ENCODE results near the gene C1orf50. TPM values are rescaled to one million over a fixed set of nuclear protein-coding genes. Genes with fewer than 3 reads are reported as not detected.

C1orf50 gene
- total RNA-seq, 6 experiments from 2014 or later = 4.9 to 8.8 (median 6.0) TPM

DNA sequence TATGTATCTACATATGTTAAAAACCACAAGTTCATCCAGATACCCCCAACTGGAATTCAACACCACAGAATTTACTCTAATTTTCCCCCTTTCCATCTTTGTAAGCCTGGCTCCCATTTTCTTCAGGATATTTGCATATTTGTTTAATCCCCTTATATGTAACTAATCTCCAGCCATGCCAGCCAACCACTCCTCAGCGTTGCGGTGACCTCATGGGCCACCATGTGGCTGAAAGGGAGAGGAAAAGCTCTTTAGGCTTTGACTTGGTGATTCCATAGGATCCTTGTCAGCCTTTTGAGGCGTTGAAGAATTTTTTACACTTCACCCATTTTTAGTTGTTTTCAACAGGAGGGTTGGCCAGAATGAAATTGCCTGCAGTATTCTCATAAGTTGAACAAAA is 37.0 kb upstream of the C1orf50 start:
- no peaks in the 10 kb centered on the region for H3K4me1 Mint-ChIP-seq (ENCODE audit: low read depth)
- peaks cover 1% of the 10 kb centered on the region for H3K27me3 Mint-ChIP-seq (ENCODE audit: insufficient read depth)
- TF ChIP-seq, protein P1, sequence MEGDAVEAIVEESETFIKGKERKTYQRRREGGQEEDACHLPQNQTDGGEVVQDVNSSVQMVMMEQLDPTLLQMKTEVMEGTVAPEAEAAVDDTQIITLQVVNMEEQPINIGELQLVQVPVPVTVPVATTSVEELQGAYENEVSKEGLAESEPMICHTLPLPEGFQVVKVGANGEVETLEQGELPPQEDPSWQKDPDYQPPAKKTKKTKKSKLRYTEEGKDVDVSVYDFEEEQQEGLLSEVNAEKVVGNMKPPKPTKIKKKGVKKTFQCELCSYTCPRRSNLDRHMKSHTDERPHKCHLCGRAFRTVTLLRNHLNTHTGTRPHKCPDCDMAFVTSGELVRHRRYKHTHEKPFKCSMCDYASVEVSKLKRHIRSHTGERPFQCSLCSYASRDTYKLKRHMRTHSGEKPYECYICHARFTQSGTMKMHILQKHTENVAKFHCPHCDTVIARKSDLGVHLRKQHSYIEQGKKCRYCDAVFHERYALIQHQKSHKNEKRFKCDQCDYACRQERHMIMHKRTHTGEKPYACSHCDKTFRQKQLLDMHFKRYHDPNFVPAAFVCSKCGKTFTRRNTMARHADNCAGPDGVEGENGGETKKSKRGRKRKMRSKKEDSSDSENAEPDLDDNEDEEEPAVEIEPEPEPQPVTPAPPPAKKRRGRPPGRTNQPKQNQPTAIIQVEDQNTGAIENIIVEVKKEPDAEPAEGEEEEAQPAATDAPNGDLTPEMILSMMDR (IDR thresholded peaks at IDR 0.05) = no peak
- DNase-seq = no peak
- no peak overlapping the region for H3K27ac Mint-ChIP-seq
- no peaks in the 10 kb centered on the region for H3K9me3 Mint-ChIP-seq
- H3K36me3 Mint-ChIP-seq (ENCODE audit: low read depth) = no peaks in the 10 kb centered on the region
- no peak overlapping the region for H3K4me3 Mint-ChIP-seq

DNA sequence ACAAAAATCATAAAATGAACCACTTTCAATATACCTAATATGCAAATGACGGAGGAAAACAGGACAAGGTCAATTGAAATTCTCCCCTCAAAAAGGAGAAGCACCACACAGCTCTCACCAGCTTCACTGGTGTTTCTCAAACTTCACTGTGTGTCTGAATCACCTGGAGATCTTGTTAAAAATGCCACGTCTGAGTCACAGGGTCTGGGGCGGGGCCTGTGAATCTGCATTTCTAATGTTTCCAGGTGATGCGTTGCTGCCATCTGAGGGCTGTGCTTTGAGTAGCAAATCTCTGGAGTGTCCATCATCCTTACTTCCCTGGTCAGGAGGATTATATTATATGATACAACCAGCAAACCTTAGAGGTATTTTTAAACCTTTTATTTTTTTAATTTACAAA is 36.1 kb upstream of the C1orf50 start:
- H3K36me3 Mint-ChIP-seq (ENCODE audit: low read depth) = no peaks in the 10 kb centered on the region
- DNase-seq = no peak
- H3K9me3 Mint-ChIP-seq = no peaks in the 10 kb centered on the region
- TF ChIP-seq, protein P1 (IDR thresholded peaks at IDR 0.05) = no peak
- peaks cover 1% of the 10 kb centered on the region for H3K27me3 Mint-ChIP-seq (ENCODE audit: insufficient read depth)
- H3K27ac Mint-ChIP-seq = no peak overlapping the region
- H3K4me3 Mint-ChIP-seq = no peak overlapping the region
- H3K4me1 Mint-ChIP-seq (ENCODE audit: low read depth) = no peaks in the 10 kb centered on the region

DNA sequence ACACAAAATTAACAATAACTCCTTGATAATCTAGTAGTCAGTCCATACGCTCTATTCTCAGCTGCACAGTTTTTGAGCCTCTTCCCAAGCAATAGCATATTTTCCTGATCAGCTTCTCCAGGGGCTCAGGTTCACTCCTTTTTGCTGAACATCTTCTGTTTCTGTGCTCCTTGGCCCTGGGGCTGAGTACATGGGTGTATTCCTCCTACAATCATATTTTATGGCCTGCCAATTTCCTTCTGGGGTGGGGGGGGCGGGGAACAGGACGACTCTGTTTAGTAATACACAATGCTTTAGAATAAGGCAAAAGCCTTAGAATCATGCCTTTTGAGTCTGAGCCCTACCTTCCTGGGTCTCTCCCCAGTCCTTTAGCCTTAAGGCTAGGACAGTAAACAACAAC is 35.5 kb upstream of the C1orf50 start:
- DNase-seq = no peak
- Mint-ChIP-seq H3K27me3 (ENCODE audit: insufficient read depth) (peaks cover 1% of the 10 kb centered on the region), H3K36me3 (ENCODE audit: low read depth) (no peaks in the 10 kb centered on the region), H3K9me3 (no peaks in the 10 kb centered on the region), H3K27ac (no peak overlapping the region), H3K4me1 (ENCODE audit: low read depth) (no peaks in the 10 kb centered on the region), H3K4me3 (no peak overlapping the region)
- TF ChIP-seq, protein P1 (IDR thresholded peaks at IDR 0.05) = no peak

DNA sequence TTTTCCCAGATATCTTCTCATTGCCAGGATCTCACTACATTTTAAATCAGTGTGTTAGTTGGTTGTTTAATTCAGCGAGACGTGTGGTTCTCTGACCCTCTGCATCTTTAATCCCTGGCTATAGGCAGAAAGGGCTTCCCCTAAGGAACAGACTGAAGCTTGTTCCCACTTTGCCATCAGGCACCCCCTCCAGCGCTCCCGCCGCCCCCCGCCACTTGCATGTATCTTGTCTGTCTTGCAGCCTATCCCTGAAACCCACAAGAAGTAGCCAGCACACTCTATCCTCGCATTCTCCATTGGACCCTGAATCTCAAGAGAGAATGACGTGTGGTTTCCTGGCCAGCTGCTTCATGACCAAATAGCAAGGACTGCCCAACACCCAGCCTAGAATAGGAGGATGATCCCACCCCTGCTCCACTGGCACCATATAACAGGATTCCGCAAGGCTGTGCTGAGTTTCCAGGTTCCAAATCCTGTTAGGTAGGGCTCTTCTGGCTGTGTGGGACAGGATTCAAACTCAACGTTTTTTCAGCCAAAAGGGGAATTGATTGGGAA is 34.8 kb upstream of the C1orf50 start:
- TF ChIP-seq, protein P1 (IDR thresholded peaks at IDR 0.05) = no peak
- Mint-ChIP-seq H3K27me3 (ENCODE audit: insufficient read depth) (peaks cover 1% of the 10 kb centered on the region), H3K36me3 (ENCODE audit: low read depth) (no peaks in the 10 kb centered on the region), H3K27ac (no peak overlapping the region), H3K4me3 (no peak overlapping the region), H3K4me1 (ENCODE audit: low read depth) (no peaks in the 10 kb centered on the region), H3K9me3 (no peaks in the 10 kb centered on the region)
- no peak for DNase-seq

DNA sequence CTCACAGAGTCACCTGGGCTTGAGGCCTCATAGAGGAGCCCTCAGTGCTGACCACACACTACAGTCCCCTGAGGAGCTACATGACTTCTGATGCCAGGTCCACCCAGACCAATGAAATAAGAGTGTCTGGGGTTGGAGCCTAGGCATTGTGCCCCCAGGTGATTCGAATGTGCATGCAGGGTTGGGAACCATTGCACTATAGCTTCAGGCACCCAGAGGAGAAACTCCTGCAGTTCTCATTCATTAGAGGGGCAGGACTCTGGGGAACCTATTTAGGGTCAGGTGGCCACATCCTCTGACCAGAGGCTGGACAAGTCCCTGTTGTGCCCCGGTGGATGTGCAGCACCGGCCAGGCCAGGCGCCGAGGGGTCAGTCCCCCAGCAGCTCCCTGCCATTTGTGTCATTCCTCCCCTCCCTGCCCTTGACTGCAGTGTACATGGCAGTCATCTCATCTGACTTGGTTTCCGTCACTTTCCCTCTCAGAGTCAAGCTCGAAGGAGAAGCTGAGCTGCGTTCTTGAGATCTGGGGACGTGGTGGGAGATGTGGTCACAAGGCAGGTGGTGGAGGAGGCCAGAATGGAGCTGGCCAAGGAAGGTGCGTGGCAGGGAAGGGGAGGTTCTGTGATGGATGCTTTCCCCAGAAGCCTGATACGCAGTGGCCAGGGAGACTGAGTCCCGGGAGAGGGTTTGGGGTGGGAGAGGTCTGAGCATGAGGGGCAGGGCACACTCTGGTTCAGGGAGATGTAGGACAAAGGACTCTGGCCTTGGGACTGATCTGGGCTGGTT is 33.4 kb upstream of the C1orf50 start:
- Mint-ChIP-seq H3K4me3 (no peak overlapping the region), H3K4me1 (ENCODE audit: low read depth) (no peaks in the 10 kb centered on the region), H3K9me3 (no peaks in the 10 kb centered on the region), H3K36me3 (ENCODE audit: low read depth) (no peaks in the 10 kb centered on the region), H3K27ac (no peak overlapping the region), H3K27me3 (ENCODE audit: insufficient read depth) (peaks cover 3% of the 10 kb centered on the region)
- DNase-seq = no peak
- TF ChIP-seq, protein P1 (IDR thresholded peaks at IDR 0.05) = no peak
